GM21360 (cell line): Measurements from ENCODE around the gene LUC7L.
"Not testable (repeated sequence)": the region's sequence is repeated elsewhere in the genome, so short reads cannot be mapped to it uniquely, and the experiment has no call there.

ENCODE experiments used
- ATAC-seq: cut with Tn5 transposase; IDR thresholded peaks from one replicate; pipeline ENCODE4 v1.9.1; 2021; ENCODE audit warnings: mild to moderate bottlenecking, moderate library complexity; ENCODE audit not compliant: unreplicated experiment

The LUC7L gene

DNA sequence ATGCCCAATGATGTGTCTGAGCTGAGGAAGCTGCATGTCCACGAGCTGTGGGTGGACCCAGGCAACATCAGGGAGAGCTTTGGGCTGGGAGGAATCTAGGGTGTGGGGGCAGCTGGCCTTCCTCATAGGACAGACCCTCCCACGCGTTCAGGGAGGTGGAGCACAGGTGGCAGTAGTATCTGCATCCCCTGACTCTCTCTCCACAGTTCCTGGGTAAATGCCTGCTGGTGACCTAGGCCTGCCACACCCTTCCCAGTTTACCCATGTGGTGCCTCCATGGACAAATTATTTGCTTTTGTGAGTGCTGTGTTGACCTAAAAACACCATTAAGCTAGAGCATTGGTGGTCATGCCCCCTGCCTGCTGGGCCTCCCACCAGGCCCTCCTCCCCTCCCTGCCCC lies 60.2 kb downstream of the LUC7L start:
- no peak for ATAC-seq

DNA sequence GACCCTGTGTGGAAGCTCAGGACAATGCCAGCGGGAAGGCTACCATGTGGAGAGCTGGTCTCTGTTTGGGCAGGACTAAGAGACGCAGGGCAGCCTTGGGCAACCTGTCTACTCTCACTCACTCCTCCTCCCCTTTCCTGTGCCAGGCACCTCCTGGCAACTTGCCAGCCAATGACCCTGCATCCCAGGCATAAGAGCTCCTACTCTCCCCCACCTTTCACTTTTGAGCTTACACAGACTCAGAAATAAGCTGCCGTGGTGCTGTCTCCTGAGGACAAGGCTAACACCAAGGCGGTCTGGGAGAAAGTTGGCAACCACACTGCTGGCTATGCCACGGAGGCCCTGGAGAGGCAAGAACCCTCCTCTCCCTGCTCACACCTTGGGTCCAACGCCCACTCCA lies 60.8 kb downstream of the LUC7L start:
- no peak for ATAC-seq

DNA sequence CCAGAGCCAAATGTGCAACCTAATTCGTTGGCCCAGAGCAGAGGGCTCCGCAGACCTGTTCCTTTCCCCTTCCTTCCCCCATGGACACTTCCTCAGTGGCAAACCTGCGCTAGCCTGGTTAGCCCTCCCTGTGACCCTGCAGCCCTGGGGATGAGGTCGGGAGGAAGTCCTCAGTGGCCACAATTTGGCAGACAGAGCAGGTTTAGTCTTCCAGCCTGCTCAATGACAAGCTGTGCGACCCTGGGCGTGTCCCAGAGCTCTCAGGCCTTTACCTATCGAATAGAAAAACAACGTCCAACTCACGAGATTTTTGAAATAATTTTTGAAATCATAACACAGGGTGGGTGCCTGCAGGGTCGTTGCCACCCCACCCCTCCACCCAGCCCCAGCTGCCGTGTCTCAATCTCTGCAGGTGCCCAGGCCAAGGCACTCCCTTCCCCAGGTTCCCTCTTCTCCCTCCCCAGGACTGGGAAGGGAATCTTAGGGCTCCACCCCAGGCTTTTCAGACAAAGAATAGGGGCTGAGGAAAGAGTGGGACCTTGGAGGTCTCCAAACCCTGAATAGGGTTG lies 62.0 kb downstream of the LUC7L start:
- ATAC-seq, result no peak

DNA sequence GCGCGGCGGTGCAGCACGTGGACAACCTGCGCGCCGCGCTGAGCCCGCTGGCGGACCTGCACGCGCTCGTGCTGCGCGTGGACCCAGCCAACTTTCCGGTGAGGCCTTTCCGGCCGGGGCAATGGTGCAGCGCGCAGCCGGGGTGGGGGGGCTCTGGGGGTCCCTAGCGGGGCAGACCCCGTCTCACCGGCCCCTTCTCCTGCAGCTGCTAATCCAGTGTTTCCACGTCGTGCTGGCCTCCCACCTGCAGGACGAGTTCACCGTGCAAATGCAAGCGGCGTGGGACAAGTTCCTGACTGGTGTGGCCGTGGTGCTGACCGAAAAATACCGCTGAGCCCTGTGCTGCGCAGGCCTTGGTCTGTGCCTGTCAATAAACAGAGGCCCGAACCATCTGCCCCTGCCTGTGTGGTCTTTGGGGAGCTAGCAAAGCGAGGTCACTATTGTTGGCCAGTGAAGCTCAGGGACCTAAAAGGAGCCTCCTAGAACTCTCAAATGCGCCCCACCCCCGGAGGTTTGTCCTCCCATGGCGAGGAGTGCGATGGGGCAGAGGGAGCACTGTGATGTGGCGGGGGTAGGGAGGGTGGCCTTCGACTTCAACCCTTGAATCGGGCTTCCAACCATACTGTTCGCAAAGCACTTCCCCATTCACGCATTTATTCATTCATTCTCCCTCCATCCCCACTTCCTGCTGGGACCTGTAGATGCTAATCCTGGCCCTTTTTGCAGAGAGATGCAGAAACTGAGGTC lies 62.7 kb downstream of the LUC7L start:
- ATAC-seq, result no peak

DNA sequence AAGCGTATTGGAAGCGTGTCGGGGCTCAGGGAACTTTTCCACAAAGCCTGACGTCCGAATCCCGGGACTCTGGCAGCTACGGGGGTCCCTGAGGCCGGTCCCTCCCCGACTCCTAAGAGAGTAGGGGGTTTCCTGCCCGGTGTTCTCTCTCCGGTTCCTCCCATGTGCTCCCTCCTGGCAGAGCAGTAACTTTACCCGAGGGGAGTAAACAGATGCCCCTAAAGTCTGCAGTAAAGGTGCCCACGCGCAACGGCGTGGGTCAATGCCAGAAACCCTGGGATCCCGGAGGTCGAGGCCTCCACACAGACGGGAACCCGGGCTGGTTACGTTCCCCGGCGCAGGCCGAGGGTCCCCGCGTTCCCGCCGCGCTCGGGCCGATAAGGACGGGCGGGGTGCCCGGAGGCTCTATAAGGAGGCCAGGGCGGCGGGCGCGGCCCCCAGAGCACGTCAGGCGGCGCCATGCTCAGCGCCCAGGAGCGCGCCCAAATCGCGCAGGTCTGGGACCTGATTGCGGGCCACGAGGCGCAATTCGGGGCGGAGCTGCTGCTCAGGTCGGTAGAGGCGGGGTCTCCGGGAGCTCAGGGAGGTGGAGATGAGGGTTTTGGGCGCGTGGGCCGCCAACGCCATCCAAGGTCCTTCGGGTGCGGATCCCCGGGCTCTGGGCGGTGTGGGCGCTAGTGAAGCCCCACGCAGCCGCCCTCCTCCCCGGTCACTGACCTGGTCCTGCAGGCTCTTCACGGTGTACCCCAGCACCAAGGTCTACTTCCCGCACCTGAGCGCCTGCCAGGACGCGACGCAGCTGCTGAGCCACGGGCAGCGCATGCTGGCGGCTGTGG lies 63.5 kb downstream of the LUC7L start, which contains the start of gene HBM:
Gene HBM (plus strand): TSS at position 440 of the 836 bp plus-strand sequence. CDS start 20 bp downstream, at position 460.
- no peak for ATAC-seq

DNA sequence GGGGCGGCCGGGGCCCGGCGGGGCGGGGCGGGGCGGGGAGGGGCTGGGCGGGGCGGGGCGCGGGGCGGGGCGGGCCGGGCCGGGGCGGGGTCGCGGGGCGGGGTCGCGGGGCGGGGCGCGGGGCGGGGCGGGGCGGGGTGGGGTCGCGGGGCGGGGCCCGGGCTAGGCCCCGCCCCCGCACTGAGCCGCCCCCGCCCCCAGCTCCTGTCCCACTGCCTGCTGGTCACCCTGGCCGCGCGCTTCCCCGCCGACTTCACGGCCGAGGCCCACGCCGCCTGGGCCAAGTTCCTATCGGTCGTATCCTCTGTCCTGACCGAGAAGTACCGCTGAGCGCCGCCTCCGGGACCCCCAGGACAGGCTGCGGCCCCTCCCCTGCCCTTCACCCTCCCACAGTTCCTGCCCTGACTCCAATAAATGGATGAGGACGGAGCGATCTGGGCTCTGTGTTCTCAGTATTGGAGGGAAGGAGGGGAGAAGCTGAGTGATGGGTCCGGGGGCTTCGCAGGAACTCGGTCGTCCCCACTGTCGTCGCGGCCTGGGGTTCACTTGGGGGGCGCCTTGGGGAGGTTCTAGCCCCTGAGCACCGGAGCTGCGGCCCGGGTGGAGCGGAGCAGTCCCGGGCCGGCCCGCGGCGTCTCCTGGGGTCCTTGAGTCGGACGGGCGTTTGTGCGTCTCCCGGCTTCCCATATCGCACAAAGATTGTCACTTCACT lies 64.3 kb downstream of the LUC7L start:
- ATAC-seq, result no peak

DNA sequence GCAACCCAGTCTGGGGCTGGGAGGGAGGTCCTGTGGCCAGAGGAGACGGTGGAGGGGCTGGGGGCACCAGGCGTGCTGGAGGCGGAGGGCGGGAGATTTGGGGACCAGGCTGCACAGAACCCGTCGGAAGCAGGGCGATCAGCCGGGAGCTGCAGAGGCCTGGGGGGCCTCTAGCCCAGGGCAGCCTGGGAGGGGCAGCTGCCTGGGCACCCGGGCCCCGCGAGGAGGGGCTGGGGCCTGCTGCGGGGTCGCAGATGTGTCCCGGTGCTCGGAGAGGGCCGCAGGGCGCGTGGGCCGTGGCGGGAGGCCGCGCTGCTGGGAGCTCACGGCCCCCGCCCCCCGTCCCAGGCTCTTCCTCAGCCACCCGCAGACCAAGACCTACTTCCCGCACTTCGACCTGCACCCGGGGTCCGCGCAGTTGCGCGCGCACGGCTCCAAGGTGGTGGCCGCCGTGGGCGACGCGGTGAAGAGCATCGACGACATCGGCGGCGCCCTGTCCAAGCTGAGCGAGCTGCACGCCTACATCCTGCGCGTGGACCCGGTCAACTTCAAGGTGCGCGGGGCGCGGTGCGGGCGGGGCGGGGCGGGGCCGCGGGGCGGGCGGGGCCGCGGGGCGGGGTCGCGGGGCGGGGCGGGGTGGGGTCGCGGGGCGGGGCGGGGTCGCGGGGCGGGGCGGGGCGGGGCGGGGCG lies 65.0 kb downstream of the LUC7L start:
- not testable (repeated sequence) for ATAC-seq

DNA sequence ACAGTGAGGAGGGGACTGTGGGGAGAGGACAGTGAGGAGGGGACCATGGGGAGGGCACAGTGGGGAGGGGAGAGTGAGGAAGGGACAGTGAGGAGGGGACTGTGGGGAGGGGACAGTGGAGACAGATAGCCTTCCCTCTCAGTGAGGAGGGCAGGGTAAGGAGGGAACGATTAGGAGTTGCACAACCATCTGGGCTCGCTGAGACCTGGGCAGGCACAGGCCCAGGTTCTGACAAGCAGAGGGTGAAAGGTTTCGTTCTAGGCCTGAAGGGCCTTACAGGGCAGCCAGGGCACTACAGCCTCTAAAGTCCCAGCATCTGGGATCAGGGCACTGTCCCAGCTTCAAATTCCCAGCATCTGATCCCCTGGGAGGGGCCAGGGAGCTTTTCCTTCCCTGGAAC lies 65.6 kb downstream of the LUC7L start:
- ATAC-seq, result not testable (repeated sequence)

DNA sequence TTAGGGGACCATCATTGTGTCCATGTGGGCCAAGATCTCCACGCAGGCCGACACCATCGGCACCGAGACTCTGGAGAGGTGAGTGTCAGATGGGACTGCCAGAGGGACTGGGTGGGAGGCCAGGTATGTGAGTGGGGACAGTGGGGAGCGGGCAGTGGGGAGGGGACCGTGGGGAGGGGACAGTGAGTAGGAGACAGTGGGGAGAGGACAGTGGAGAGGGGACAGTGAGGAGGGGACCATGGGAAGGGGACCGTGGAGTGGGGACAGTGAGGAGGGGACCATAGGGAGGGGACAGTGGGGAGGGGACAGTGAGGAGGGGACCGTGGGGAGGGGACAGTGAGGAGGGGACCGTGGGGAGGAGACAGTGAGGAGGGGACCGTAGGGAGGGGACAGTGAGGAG lies 66.1 kb downstream of the LUC7L start:
- not testable (repeated sequence) for ATAC-seq

DNA sequence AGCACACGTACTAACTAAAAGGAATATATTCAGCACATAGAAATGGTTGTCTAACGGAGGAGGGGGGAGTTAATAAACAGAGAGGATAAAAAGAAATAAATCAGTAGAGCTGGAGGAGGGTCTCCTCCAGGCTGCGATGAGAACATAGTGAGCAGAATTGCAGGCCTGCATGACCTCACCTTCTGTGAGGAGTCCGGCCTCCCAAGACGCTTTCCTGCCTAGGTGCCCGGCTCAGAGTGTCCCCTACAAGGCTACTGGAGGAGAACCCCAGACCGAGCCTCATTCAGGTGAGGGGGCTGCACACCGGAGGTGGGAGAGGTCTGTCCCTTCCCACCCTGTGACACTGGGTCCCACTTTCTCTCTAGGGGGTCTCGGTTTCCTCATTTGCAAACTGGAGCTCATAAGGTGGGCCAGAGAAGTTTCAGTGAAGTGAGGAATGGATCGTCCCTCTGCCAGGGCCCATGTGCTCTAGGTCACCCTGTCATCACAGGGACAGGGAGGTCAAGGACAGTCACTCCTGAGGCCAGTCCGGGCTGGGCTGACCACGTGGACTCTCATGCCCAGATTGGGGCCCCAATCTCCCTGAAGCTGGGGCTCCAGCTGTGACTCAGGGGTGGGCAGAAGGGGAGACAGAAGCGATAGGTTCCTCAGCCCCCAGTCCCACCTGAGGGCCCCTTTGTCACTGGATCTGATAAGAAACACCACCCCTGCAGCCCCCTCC lies 66.8 kb downstream of the LUC7L start:
- ATAC-seq, result no peak

DNA sequence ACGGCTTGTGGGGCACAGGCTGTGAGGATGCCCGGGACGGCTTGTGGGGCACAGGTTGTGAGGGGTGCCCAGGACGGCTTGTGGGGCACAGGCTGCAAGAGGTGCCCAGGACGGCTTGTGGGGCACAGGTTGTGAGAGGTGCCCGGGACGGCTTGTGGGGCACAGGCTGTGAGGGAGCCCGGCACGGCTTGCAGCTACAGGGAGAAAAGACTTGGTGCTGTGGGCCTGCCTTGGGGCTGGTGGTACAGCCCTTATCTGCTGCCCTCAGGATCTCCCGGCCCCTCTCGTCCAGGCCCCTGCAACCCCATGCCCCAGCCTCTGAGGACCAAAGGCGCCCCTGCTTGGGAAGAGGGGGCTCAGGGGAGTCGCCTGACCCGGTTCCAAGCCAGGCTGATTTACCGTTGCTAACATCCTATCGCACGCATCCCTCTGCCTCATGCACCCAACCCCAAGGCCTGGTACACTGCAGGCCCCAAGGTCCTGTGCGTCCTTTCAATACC lies 68.5 kb downstream of the LUC7L start:
- no peak for ATAC-seq

DNA sequence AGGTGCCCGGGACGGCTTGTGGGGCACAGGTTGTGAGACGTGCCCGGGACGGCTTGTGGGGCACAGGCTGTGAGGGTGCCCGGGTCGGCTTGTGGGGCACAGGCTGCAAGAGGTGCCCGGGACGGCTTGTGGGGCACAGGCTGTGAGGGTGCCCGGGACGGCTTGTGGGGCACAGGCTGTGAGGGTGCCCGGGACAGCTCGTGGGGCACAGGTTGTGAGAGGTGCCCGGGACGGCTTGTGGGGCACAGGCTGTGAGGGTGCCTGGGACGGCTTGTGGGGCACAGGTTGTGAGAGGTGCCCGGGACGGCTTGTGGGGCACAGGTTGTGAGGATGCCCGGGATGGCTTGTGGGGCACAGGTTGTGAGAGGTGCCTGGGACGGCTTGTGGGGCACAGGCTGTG lies 69.0 kb downstream of the LUC7L start:
- not testable (repeated sequence) for ATAC-seq

DNA sequence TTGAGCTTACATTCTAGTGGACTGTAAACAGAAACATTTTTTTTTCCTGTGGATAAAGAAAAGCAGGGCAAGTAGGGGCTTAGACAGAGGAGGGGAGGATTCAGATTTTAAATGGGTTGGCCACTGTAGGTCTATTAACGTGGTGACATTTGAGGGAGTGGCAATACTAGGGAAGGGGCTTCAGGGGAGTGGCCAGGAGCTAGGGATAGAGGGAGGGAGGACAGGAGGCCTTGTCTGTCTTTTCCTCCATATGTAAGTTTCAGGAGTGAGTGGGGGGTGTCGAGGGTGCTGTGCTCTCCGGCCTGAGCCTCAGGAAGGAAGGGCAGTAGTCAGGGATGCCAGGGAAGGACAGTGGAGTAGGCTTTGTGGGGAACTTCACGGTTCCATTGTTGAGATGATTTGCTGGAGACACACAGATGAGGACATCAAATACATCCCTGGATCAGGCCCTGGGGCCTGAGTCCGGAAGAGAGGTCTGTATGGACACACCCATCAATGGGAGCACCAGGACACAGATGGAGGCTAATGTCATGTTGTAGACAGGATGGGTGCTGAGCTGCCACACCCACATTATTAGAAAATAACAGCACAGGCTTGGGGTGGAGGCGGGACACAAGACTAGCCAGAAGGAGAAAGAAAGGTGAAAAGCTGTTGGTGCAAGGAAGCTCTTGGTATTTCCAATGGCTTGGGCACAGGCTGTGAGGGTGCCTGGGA lies 70.0 kb downstream of the LUC7L start:
- no peak for ATAC-seq

DNA sequence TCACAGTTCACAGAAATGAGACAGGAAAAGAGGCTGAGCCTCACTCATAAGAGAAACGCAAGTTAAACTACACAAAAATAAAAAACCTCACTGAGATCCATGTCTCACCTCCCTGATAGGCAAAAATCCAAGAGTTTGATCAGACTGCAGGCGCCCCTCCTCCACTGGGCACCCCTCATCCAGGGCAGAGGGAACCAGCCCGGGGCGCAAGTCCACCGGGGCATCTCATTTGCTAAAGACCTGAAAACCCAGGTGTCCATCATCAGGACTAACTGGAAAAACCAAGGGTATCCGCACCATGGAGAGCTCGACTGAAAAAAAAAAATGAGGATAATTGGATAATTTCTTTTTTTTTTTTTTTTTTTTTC lies 74.2 kb downstream of the LUC7L start:
- no peak for ATAC-seq

DNA sequence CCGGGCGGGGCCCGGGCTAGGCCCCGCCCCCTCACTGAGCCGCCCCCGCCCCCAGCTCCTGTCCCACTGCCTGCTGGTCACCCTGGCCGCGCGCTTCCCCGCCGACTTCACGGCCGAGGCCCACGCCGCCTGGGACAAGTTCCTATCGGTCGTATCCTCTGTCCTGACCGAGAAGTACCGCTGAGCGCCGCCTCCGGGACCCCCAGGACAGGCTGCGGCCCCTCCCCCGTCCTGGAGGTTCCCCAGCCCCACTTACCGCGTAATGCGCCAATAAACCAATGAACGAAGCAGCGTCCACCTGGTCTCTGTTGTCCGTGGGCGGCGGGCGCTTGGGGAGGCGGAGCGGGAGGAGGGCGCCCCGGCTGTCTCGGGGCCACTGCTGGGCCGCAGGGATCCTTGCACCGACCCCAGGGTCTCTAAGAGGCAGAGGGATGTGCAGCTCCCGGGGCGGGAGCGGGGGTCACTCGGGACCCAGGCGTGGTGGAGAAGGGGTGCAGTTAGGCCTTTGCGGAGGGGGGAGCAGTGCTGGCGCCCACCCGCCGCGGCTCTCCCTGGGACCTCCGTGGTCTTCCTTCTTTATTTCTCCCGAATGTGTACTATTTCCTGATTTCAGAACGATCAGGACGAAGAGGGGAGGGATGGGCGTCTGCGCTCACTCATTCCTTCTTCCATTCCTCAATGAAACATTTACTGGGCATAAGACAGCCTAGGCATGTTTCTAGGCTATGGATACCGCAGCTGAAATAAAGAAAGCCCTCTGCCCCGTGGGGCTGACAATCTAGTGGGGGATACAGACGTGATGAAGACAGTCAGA lies 74.8 kb downstream of the LUC7L start:
- ATAC-seq, result no peak

DNA sequence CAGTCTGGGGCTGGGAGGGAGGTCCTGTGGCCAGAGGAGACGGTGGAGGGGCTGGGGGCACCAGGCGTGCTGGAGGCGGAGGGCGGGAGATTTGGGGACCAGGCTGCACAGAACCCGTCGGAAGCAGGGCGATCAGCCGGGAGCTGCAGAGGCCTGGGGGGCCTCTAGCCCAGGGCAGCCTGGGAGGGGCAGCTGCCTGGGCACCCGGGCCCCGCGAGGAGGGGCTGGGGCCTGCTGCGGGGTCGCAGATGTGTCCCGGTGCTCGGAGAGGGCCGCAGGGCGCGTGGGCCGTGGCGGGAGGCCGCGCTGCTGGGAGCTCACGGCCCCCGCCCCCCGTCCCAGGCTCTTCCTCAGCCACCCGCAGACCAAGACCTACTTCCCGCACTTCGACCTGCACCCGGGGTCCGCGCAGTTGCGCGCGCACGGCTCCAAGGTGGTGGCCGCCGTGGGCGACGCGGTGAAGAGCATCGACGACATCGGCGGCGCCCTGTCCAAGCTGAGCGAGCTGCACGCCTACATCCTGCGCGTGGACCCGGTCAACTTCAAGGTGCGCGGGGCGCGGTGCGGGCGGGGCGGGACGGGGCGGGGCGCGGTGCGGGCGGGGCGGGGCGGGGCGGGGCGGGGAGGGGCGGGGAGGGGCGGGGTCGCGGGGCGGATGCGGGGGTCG lies 75.6 kb downstream of the LUC7L start:
- ATAC-seq, result not testable (repeated sequence)

DNA sequence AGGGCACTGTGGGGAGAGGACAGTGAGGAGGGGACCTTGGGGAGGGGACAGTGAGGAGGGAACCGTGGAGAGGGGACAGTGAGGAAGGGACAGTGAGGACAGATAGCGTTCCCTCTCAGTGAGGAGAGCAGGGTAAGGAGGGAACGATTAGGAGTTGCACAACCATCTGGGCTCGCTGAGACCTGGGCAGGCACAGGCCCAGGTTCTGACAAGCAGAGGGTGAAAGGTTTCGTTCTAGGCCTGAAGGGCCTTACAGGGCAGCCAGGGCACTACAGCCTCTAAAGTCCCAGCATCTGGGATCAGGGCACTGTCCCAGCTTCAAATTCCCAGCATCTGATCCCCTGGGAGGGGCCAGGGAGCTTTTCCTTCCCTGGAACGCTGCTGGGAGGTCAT lies 76.1 kb downstream of the LUC7L start:
- ATAC-seq, result not testable (repeated sequence)
